HG02885 (cell line): ENCODE results near the gene TBC1D1.
A peak's percentile ranks its signal among the peaks of the same experiment; 100 is the strongest.

Experiments used
- ATAC-seq: cut with Tn5 transposase; IDR thresholded peaks from one replicate; pipeline ENCODE4 v1.9.1; 2021; ENCODE audit warnings: mild to moderate bottlenecking; ENCODE audit not compliant: unreplicated experiment, poor library complexity

TBC1D1 gene

DNA sequence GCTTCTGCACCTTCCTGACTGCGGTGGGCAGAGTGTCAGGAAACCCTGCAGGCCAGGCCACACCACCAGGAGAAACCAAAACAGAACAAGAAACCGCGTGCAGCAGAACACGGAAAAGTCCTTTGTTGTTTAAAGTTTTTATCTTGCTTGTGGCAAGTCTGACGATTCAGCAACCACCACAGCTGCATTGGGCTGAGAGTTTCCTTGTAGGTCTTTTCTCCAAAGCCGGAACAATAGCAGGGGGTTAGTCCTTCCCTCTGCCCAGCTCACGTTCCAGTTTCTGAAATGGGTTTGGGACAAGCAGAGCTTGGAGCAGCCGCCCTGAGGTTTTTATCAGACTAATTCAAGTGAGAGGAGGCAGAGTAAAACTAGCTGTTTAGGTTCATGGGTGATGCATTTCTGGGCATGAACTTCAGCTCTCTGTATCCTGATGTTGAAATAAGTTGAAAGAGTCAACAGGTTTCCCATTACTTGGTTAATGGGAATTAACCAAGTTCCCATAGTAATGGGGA lies 286.2 kb downstream of the TBC1D1 start:
- no peak for ATAC-seq

DNA sequence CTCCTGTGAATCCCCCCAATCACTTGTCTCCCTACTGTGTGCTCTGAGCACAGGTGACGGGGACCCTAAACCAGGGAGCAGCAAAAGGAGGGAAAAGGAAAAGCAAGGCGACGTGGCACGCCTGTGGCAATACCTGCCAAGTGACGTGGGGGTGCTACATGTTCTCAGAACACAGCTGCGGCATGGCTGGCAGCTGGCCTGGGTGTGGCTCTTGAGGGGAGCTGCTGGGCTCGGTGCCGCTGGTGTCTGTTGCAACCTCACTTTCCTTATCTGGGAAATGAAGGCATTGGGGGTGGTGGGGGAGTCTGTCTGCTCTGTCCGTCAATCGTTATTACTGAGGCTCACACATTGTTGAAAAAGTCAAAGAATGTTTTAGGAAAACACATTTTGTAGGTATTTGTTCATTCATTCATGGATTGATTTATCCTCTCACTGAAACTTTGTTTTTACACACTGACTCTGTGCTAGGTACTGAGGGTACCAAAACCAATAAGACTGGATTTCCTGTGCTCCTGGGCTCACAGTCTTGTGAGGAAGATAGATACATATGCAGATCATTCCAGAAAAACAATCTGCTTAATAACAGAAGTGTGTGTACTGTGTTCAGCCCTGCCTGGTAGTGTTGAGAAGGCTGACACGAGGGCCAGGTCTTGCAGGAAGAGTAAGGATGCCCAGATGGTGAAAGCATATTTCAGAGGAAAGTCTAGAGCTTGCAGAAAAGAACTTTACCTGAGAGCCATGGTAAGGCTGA lies 286.9 kb downstream of the TBC1D1 start:
- no peak for ATAC-seq

DNA sequence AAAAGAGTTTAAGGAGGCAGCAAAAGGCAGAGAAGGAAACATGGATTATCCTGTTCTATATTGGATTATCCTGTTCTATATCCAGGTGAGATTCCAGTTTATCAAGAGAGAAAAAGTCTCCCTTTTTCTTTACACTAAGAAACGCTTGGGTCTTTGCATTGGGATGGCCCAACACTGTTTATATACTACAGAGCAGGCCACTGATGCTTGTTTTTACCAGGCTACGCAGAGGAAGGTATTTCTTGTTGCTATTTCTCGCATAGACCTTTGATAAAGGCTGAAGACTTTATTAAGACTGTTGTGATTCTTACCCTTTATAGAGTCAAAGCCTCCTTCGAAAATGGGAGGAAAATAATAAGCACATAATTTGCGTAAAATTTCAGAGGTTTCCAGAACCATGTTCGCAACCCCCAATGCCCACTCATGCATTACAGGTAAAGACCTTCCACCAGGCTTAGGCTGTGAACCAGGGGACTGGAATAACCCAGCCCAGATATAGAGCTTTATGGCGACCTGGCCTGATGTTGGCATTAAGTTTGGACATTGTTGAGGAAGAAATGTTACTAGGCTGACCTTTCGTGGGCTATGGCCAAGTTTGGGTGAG lies 287.6 kb downstream of the TBC1D1 start:
- no peak for ATAC-seq

DNA sequence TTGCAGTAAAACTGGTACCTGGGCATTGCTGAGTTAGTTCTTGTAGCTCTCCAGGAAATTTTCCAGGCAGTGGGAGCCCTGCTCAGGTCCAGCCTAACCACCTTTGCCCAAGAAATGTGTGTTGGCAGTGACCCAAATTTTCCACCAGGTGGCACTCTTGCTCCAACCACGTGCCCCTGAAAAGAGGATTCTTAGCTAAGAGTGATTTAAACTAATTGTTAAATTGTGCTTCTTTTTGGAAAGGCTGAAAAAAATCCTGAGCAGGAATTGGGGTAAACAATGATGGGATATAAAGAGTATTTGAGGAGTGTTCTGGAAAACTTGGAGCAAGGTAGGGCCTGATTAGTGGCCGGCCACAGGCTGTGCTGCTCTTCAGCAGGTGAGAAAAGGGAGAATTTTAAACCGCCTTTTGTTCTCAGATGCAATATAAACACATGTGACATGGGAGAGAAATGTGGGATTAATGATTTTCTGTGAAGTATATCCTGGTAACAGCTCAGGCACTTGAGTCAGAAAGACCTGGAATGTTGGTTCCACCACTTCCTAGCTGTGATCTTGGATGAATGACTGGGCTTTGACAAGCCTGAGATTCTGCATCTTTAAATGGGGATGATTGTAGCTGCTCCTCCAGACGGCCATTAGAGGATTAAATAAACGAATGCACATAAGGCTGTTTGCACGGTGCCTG lies 288.9 kb downstream of the TBC1D1 start:
- peak; percentile 65 for ATAC-seq

DNA sequence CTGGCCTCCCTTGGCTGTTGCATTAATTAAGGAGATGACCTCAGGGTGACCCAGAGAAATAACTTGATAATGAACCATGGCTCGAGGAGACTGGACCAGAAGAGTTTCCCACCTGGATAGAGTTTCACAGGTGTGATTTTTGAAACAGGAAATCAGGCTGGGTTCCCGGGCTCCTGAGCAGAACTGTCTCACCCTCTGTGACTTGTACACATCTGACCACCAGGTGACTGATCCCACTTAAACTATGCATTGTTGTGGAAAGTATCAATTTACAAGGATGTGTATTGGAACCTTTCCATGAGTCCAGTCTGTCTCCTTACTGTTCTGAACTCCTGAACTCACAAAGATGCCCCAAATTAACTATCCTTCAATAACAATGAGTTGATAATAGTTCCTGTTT lies 289.6 kb downstream of the TBC1D1 start:
- ATAC-seq = no peak

DNA sequence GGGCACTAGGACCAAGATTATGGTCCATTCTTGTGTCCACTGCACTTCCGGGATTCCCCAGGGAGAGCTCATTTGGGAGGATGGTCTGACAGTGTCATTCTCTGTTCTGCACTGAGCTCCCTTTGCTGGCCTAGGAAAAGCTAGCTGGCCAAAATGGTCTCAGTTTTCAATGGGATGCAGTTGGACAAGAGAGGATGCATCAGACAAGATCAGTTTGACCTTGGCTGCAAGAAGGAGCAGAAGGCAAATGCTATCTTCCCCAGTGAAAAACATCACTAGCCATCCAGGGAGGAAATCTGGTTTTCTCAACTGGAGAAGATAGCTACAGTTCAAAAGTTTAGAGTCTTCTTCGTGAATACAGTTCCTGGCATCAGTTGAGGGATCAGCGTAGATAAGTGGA lies 290.4 kb downstream of the TBC1D1 start:
- ATAC-seq = no peak

DNA sequence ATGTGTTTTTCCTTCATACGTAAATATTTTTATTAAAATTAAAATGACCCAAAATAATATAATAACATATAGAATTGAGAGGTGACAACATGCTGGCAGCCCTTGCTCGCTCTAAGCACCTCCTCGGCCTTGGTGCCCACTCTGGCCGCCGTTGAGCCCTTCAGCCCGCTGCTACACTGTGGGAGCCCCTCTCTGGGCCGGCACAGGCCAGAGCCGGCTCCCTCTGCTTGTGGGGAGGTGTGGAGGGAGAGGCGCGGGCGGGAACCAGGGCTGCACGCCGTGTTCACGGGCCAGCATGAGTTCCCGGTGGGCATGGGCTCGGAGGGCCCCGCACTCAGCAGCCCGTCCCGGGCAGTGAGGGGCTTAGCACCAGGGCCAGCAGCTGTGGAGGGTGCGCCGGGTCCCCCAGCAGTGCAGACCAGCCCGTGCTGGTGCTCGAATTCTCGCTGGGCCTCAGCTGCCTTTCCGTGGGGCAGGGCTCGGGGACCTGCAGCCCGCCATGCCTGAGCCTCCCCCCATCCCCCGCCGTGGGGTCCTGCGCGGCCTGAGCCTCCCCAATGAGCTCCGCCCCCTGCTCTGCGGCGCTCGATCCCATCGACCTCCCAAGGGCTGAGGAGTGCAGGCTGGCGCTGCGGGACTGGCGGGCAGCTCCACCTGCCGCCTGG lies 291.6 kb downstream of the TBC1D1 start:
- no peak for ATAC-seq

DNA sequence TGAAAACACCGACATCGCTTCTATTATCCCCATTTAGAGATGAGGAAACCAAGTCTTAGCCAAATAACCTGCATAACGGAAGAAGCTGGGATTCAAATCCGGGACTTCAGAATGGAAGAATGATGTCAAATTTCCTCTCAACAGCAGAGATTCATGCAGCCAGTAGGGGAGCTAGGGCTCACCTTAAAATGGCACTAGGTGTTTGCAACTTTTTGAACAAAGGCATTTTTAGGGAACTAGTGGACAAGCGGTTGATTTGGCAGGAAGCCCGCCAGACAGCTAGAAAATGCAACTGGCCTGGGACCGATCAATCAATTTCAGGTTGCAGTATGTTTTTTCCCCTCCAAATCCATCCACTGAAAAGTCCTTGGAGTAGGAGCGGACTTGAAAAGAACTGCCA lies 293.5 kb downstream of the TBC1D1 start:
- no peak for ATAC-seq

DNA sequence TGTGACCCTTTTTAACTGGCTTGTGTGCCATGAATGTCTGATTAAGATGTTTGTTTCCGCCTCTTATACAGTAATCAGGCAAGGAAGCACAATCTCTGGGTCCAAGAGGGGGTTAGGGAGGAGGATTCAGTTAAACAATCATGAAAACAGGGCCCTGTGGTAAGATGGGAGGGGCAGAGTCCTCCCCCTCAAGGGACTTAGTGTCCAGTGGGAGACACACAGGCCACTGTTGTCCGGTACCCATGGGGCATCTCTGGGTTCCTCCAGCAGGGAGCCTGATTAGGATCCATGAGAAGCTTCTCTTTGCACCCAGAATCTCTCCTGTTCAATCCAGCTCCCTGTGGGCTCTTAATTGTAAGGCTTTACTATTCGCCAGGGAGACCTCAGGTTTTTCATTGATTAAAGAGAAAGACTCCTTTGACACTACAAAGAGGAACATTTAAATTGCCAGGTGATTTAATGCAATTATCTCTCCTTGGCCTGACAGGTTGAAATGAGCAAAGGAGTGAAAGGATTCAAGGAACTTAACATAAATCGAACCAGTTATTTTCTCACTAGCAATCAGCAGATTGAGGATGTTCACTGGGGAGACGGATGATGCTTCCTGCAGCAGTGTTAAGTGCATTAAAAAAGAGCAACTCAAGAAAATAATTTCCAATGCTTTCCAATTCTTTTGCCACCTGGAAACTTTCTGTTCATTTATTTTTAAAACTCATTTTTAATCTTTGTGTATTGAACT lies 294.7 kb downstream of the TBC1D1 start:
- ATAC-seq = no peak

DNA sequence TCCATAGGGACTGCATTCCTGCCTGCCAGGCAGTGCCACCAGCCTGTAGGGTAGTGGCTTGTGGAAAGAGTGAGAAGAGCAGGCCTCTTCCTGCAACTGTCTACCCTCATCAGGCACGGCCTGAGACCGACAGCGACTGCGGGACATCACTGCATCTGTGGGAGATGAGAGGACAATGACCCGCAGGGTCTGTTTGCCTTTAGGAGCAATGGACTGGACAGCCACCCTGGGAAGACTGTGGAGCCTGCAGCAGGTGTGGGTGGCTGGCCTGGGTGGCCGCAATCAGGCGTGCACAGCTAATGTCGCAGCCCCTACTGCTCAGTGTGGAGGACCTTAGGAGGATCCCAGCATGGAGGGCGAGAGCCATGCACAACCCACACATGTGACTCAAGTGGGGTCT lies 297.3 kb downstream of the TBC1D1 start:
- ATAC-seq = no peak

DNA sequence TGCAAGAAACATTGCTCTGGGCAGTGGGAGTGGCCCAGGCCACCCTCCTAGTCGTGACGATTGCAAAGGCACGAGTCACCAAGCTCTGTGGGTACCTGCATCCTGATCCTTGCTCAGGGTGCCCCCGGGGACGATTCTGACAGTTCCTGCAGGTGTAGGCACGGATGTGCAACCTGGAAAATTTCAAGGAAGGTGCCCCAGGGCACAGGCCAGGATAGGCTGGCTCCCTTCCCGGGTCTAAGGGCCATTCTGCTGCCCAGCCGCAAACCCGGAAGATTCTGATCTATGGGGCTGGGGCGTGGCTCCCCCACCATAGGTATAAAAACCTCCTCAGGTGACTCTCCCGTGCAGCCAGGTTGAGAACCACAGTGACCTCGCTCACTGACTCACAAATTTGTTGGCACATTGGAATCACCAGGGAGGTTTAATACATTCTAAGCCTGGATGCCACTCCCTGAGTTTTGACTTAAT lies 297.8 kb downstream of the TBC1D1 start:
- no peak for ATAC-seq
